ENCODE results near the gene PITPNM2. TPM values are rescaled to one million over a fixed set of nuclear protein-coding genes. Genes with fewer than 3 reads are reported as not detected.

PITPNM2 gene
- total RNA-seq, 2 experiments from 2014 or later, result 8.1 to 9.3 TPM

Other genes with a start within 250 kb of the PITPNM2 start
- gene ABCB9, start 184.6 kb downstream of the PITPNM2 start, total RNA-seq, result 1 to 10 TPM; 3.2 to 3.3 TPM
- gene OGFOD2, start 175.8 kb downstream of the PITPNM2 start, total RNA-seq, result 10 to 100 TPM; 24.7 to 25.4 TPM
- gene ARL6IP4, start 170.4 kb downstream of the PITPNM2 start, total RNA-seq, result 100 to 1,000 TPM; 166 to 175 TPM
- gene MPHOSPH9, start 82.1 kb upstream of the PITPNM2 start, total RNA-seq, result 100 to 1,000 TPM; 113 to 116 TPM
- 10 to 100 TPM; 29.9 to 30.0 TPM for gene MTRFR, start 82.3 kb upstream of the PITPNM2 start, total RNA-seq
- 10 to 100 TPM; 20.5 to 21.6 TPM for gene CDK2AP1, start 120.8 kb upstream of the PITPNM2 start, total RNA-seq
- gene SBNO1, start 213.8 kb upstream of the PITPNM2 start, total RNA-seq, result 10 to 100 TPM; 40.1 to 40.2 TPM
- gene KMT5A, start 233.0 kb upstream of the PITPNM2 start, total RNA-seq, result 10 to 100 TPM; 78.9 to 82.0 TPM

Measured in activated CD4-positive, alpha-beta memory T cell treated with anti-CD3 and anti-CD28 coated beads, Interleukin-2, amount 10 ng/mL, durations not matched to agents 7 days and 5 days (primary cell).